ENCODE measurements around the gene HYAL3.

GRCh38 chr3:50289130-50289529 lies 10.1 kb downstream of the HYAL3 start:
- TF ChIP-seq CTCF (IDR thresholded peaks at IDR 0.05; ENCODE audit: borderline replicate concordance, extremely low read depth, low read length, poor library complexity, severe bottlenecking) (no peak), EZH2 (IDR thresholded peaks at IDR 0.05; ENCODE audit: borderline replicate concordance, low read depth, low read length, severe bottlenecking) (no peak)

Data from DND-41 (cell line).